PC-3 (cell line): ENCODE measurements around the gene JPH3.

ENCODE experiments used
- CTCF ChIP-seq: fragments of 300-600 bp; sonication (generic); conservative IDR thresholded peaks from 2 replicates; pipeline ENCODE4 v1.5.1; 2017; ENCODE audit warnings: antibody characterized with exemption, low read depth, mild to moderate bottlenecking, low read length
- EZH2 ChIP-seq: fragments of 300-600 bp; sonication (generic); IDR thresholded peaks from one replicate; pipeline ENCODE4 v1.6.1; 2017; ENCODE audit warnings: antibody characterized with exemption, mild to moderate bottlenecking, low read length; ENCODE audit not compliant: unreplicated experiment
- EZH2phosphoT487 ChIP-seq: fragments of 300-600 bp; sonication (generic); IDR thresholded peaks from 2 replicates; pipeline ENCODE4 v1.6.1; 2018; ENCODE audit warnings: mild to moderate bottlenecking, antibody characterized with exemption, low read length, borderline replicate concordance

DNA sequence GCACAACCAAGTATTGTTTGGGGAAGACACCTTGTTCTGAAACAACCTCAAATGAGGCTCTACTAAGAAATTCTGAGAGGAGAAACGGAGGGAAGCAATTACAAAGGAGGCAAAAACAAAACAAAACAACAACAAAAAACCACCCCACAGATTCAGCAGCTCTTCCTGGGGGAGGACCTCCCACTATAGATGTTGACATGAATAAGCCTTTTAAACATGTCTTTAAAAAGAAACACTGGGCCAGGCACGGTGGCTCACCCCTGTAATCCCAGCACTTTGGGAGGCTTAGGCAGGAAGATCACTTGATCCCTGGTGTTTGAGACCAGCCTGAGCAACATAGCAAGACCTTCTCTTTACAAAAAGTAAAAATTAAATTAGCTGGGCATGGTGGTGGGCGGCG, 22.6 kb upstream of the JPH3 start:
- no peak for TF ChIP-seq EZH2
- TF ChIP-seq CTCF = no peak
- no peak for TF ChIP-seq EZH2phosphoT487
